CD4-positive, alpha-beta memory T cell (primary cell): ENCODE data around the gene KIF3C. TPM values are rescaled to one million over a fixed set of nuclear protein-coding genes. Genes with fewer than 3 reads are reported as not detected.

Source experiments
- CTCF ChIA-PET: fragments of 350-600 bp; sonication (Branson Sonifier 250); formaldehyde crosslinking; loops from one replicate; lab custom pipeline; 2021; ENCODE audit warnings: inconsistent platforms; ENCODE audit not compliant: partially characterized antibody; lab: Charles Lee
- POLR2A ChIA-PET: fragments of 350-600 bp; sonication (Branson Sonifier 250); formaldehyde crosslinking; loops from one replicate; lab custom pipeline; 2021; ENCODE audit not compliant: partially characterized antibody; lab: Charles Lee
- DNase-seq, 5 donors: peaks; one replicate each; pipeline versions ENCODE4 v3.0.0 to v3.0.0-alpha.2; 2020 to 2022; ENCODE audit warnings: mixed read lengths in 1 of 5
- H3K27ac ChIP-seq: one replicate; pipeline ENCODE4 v1.7.0; 2013; ENCODE audit warnings: low read depth, low read length
- H3K27me3 ChIP-seq: 2 replicates; pipeline ENCODE4 v1.7.0; 2013; ENCODE audit warnings: mild to moderate bottlenecking, low read length, moderate library complexity; ENCODE audit not compliant: insufficient read depth
- H3K36me3 ChIP-seq: 2 replicates; pipeline ENCODE4 v1.7.0; 2013; ENCODE audit warnings: mild to moderate bottlenecking, low read length, moderate library complexity; ENCODE audit not compliant: insufficient read depth
- H3K4me1 ChIP-seq: 2 replicates; pipeline ENCODE4 v1.7.0; 2013; ENCODE audit warnings: mild to moderate bottlenecking, low read length, moderate library complexity; ENCODE audit not compliant: insufficient read depth
- H3K4me3 ChIP-seq, 2 donors: one replicate each; pipeline ENCODE4 v1.7.0; 2013; ENCODE audit warnings: low read length in 2 of 2, mild to moderate bottlenecking in 1 of 2
- H3K9me3 ChIP-seq, 2 donors: one replicate each; pipeline ENCODE4 v1.7.0; 2013; ENCODE audit warnings: low read length in 2 of 2, control low read depth in 1 of 2; ENCODE audit not compliant: control insufficient read depth in 1 of 2
- H3K27ac Mint-ChIP-seq, 7 donors: one replicate each; pipeline ENCODE4 v1.8.0; 2020 to 2021; ENCODE audit warnings: mixed read lengths in 7 of 7, mild to moderate bottlenecking in 6 of 7, inconsistent platforms in 3 of 7, moderate library complexity in 3 of 7
- H3K27me3 Mint-ChIP-seq, 2 donors: one replicate each; pipeline ENCODE4 v1.8.0; 2020 to 2021; ENCODE audit warnings: mixed read lengths in 2 of 2
- H3K36me3 Mint-ChIP-seq, 2 donors: one replicate each; pipeline ENCODE4 v1.8.0; 2020 to 2021; ENCODE audit warnings: mixed read lengths in 2 of 2, inconsistent platforms in 1 of 2, mild to moderate bottlenecking in 1 of 2
- H3K4me1 Mint-ChIP-seq, 4 donors: one replicate each; pipeline ENCODE4 v1.8.0; 2020 to 2021; ENCODE audit warnings: mixed read lengths in 4 of 4, mild to moderate bottlenecking in 1 of 4
- H3K4me3 Mint-ChIP-seq, 8 donors: one replicate each; pipeline ENCODE4 v1.8.0; 2020 to 2021; ENCODE audit warnings: mixed read lengths in 8 of 8, mild to moderate bottlenecking in 7 of 8, moderate library complexity in 6 of 8, inconsistent platforms in 3 of 8
- H3K9me3 Mint-ChIP-seq, 8 donors: one replicate each; pipeline ENCODE4 v1.8.0; 2020 to 2021; ENCODE audit warnings: mixed read lengths in 8 of 8, mild to moderate bottlenecking in 5 of 8, inconsistent platforms in 3 of 8, moderate library complexity in 1 of 8
- intact Hi-C: fragments of 100-400 bp; cut with micrococcal nuclease; formaldehyde crosslinking; loops from one replicate; pipeline ENCODE4 v1.15.1; 2023
- polyA plus RNA-seq, 2 donors: library from polyadenylated mRNA; unstranded; fragments of 300-500 nt; fragmentation: Illumina TruSeq; gene quantifications; one replicate each; pipeline ENCODE4 v1.2.3, GENCODE V29; 2021
- total RNA-seq, 2 experiments: library from RNA; stranded (reverse); gene quantifications; one replicate each; pipeline ENCODE4 v1.2.3, GENCODE V29; 2021

The KIF3C gene
- total and polyA plus RNA-seq, 4 experiments from 2014 or later = 0.46 to 5.1 (median 3.4) TPM

DNA sequence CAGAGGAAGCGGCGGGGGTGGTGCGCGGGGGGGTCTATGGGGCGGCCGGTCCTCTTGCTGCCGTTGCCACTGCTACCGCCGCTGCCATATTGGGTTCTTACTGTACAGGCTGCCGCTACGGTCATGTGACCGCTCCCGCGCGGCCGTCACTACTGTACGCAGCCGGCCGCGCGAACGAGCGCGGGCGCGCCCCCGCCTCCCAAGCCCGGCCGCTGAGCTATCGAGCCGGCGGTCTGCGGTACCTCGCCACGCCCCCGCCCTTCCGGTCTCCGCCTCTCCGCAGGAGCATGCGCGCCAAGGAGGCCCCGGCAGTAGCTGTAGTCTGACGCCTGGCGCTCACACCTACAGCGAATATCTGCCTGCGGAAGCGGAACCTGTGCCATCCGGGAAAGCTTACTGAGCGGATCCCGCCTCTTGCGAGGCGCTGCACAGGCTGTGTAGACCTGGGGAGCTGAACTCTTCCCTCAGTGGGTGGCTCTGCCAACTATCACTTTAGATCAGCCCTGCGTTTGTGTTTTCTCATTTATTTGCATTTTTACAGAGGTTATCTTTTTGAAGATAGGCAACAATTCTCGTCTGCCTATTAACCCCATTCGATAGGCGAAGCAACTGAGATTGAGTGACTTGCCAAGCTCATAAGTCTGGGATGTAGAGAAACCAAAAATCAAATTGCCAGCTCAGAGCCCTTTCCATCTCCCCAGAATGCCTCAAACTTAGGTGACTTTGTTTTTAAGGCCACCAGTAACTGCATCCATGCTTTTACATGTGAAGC lies 103.8 kb downstream of the KIF3C start, which contains the start of gene ASXL2:
Gene ASXL2 (minus strand): TSS at position 127 of the 772 bp plus-strand sequence. CDS start 265 bp downstream, outside the sequence.
- DNase-seq = peak; percentile 97 to 98 (median 97)
- Histone ChIP-seq H3K9me3 (no peaks in the 10 kb centered on the region), H3K27me3 (no peaks in the 10 kb centered on the region), H3K4me3 (peak within 1 kb of the TSS; percentile 81 to 98), H3K4me1 (peaks cover 39% of the 10 kb centered on the region), H3K27ac (peak within 1 kb of the TSS; percentile 98), H3K36me3 (no peaks in the 10 kb centered on the region)
- H3K27ac Mint-ChIP-seq = peak within 1 kb of the TSS; percentile 94 to 99 (median 99)
- H3K4me1 Mint-ChIP-seq = peaks cover 27 to 47% (median 35%) of the 10 kb centered on the region in 4 donors
- ChIA-PET POLR2A (interaction anchor here (0.6 to 2.8 kb wide), 30 partner anchors 10 to 1172 kb away, joined by 3 to 34 read pairs (median 4); partner anchors contain the start of genes ADGRF3, AGBL5, DTNB and HADHA), CTCF (interaction anchor here (0.6 to 2.3 kb wide), 20 partner anchors 9 to 517 kb away, joined by 3 to 46 read pairs (median 4); no protein-coding TSS in a partner anchor)
- H3K4me3 Mint-ChIP-seq = peak within 1 kb of the TSS; percentile 94 to 99 (median 97)
- intact Hi-C loops = loop anchor here (1.0 to 5.0 kb wide), 9 partner anchors 26 to 601 kb away; partner anchors contain the start of genes ADGRF3, DTNB, HADHA and HADHB
- no peaks in the 10 kb centered on the region for H3K27me3 Mint-ChIP-seq
- H3K36me3 Mint-ChIP-seq = peaks cover 6 to 23% of the 10 kb centered on the region in 2 donors
- H3K9me3 Mint-ChIP-seq = peaks cover 0 to 1% (median 0%) of the 10 kb centered on the region in 8 donors

- Mint-ChIP-seq H3K27ac (peak overlapping the region; percentile 94 to 99 (median 99)), H3K4me1 (peaks cover 28 to 52% (median 38%) of the 10 kb centered on the region in 4 donors), H3K9me3 (peaks cover 0 to 1% (median 0%) of the 10 kb centered on the region in 8 donors), H3K36me3 (peaks cover 6 to 23% of the 10 kb centered on the region in 2 donors), H3K4me3 (peak overlapping the region; percentile 94 to 99 (median 97)), H3K27me3 (no peaks in the 10 kb centered on the region)
- ChIA-PET CTCF (interaction anchor here (0.9 to 2.3 kb wide), 13 partner anchors 10 to 516 kb away, joined by 3 to 46 read pairs (median 3); no protein-coding TSS in a partner anchor), POLR2A (interaction anchor here (0.6 to 2.8 kb wide), 22 partner anchors 13 to 907 kb away, joined by 3 to 34 read pairs (median 6); partner anchors contain the start of genes ADGRF3, DTNB, KIF3C and RAB10)
- Histone ChIP-seq H3K36me3 (no peaks in the 10 kb centered on the region), H3K27ac (peak overlapping the region; percentile 98), H3K4me3 (peak overlapping the region; percentile 81 to 98), H3K4me1 (peaks cover 39% of the 10 kb centered on the region), H3K9me3 (no peaks in the 10 kb centered on the region), H3K27me3 (no peaks in the 10 kb centered on the region)
- peak; percentile 67 to 82 (median 72) for DNase-seq
- intact Hi-C loops = loop anchor here (1.0 to 5.0 kb wide), 8 partner anchors 25 to 600 kb away; partner anchors contain the start of genes ADGRF3, DTNB, HADHA and HADHB
These were observed 104.6 kb downstream of the KIF3C start for GRCh38 chr2:25877431-25878360.

Other genes starting within 250 kb of the KIF3C start
- 10 to 100 TPM; 56.0 to 63.6 TPM for gene ASXL2, start 104.0 kb downstream of the KIF3C start, total RNA-seq
- gene ASXL2, start 104.0 kb downstream of the KIF3C start, polyA plus RNA-seq = 10 to 100 TPM in 1 of 2 donors, 1 to 10 TPM in 1; 6.3 to 10.1 TPM
- gene RAB10, start 51.6 kb upstream of the KIF3C start, total RNA-seq = 10 to 100 TPM; 67.8 to 77.2 TPM
- gene RAB10, start 51.6 kb upstream of the KIF3C start, polyA plus RNA-seq = 100 to 1,000 TPM; 106 to 108 TPM
- 1 to 10 TPM; 3.2 to 3.6 TPM for gene GAREM2, start 190.6 kb upstream of the KIF3C start, total RNA-seq
- gene GAREM2, start 190.6 kb upstream of the KIF3C start, polyA plus RNA-seq = 1 to 10 TPM in 1 of 2 donors, under 1 TPM in 1; 0.14 to 2.3 TPM